VCaP (cell line): Measurements from ENCODE around the gene ADARB2.

Experiments
- H3K27ac ChIP-seq: fragments of 450-650 bp; 2 replicates; pipeline ENCODE4 v1.5.1; 2017
- TF ChIP-seq, protein P1 (sequence below): fragments of 450-650 bp; conservative IDR thresholded peaks from 2 replicates; pipeline ENCODE4 v1.5.1; 2017; ENCODE audit warnings: mild to moderate bottlenecking, moderate library complexity

ADARB2 gene

GRCh38 chr10:1369665-1370064 lies 367.7 kb downstream of the ADARB2 start:
- H3K27ac ChIP-seq, result no peak overlapping the region
- TF ChIP-seq, protein P1, sequence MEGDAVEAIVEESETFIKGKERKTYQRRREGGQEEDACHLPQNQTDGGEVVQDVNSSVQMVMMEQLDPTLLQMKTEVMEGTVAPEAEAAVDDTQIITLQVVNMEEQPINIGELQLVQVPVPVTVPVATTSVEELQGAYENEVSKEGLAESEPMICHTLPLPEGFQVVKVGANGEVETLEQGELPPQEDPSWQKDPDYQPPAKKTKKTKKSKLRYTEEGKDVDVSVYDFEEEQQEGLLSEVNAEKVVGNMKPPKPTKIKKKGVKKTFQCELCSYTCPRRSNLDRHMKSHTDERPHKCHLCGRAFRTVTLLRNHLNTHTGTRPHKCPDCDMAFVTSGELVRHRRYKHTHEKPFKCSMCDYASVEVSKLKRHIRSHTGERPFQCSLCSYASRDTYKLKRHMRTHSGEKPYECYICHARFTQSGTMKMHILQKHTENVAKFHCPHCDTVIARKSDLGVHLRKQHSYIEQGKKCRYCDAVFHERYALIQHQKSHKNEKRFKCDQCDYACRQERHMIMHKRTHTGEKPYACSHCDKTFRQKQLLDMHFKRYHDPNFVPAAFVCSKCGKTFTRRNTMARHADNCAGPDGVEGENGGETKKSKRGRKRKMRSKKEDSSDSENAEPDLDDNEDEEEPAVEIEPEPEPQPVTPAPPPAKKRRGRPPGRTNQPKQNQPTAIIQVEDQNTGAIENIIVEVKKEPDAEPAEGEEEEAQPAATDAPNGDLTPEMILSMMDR, result no peak

- TF ChIP-seq, protein P1, result no peak
- H3K27ac ChIP-seq, result no peak overlapping the region
These were observed 368.1 kb downstream of the ADARB2 start for GRCh38 chr10:1369197-1369596.

DNA sequence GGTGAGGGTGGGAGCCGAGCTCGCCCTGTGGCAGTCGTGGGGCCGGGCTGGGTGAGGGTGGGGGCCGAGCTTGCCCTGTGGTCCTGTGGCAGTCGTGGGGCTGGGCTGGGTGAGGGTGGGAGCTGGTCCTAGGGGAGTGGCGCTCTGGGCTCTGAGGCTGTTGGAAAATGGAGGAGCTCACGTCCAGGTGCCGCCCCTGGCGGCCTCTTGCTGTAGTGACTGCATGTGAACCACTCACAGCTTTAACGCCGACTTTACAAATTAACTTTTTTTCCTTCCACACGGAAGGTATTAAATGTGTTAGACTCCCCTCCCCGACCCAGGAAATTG lies 368.5 kb downstream of the ADARB2 start:
- TF ChIP-seq, protein P1, result no peak
- no peak overlapping the region for H3K27ac ChIP-seq

- TF ChIP-seq, protein P1, result no peak
- H3K27ac ChIP-seq, result no peak overlapping the region
These were observed 369.1 kb downstream of the ADARB2 start for GRCh38 chr10:1367938-1368841.

DNA sequence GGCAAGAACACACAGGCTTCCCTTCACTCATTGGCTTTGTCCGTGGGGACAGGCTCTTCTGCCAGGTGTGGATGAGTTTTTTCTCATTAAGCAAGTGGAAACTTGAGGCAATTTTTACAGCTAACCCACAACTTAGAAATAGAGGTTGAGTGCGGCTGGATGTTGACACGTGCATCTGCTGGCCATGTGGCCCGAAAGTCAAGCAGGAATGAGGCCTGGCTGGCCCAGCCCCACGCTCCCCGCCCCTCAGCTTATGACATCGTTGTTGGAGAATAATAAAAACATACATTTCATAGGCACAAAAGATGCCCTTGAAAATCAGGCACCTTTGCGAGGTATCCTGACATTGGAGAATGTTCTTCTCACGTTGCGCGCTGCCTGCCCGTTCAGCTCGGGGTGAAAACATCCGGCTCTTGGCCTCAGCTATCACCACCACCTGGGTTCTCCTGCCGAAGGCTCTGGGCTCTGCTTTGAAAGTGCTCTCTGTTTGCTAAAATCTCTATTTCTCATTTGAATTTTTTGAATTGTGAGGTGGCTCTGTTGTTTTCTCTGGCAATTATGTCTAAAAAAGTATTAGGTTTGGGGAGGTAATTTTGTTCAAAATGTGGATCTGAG lies 370.4 kb downstream of the ADARB2 start:
- TF ChIP-seq, protein P1, result no peak
- no peak overlapping the region for H3K27ac ChIP-seq

GRCh38 chr10:1366322-1366691 lies 371.0 kb downstream of the ADARB2 start:
- H3K27ac ChIP-seq, result no peak overlapping the region
- TF ChIP-seq, protein P1, result no peak

DNA sequence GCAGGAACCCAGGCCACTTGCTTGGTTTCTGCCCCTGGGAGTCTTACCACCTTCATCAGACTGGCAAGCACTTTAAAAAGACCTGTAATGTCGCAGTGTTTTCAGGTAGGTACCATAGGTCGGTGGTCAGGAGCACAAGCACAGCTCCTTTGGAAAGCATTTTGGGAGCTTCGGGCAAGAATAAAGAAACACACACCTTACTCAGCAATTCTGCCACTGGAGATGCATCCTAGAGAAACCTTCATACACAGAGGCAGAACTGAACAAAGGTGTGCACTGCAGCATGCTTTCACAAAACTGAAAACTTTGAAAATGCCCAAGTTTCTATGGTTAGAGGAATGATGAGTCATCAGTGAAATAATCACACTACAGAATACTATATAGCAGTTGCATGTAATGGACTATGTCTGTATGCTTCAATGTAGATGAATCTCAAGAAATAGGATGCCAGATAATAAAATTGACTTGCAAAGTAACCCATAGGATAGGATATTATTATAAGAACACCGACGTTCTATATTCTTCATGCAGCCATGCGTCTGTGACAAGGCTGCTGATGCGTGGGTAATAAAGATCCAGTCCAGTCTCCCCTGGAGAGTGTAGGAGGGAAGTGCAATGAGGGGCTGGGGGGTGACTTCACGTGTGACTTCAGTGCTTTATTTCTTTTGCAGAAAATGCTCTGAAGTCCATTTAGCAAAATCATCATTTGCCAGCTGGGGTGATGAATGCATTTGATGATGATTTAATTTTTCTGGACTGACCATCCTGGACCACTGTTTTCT lies 371.6 kb downstream of the ADARB2 start:
- H3K27ac ChIP-seq, result no peak overlapping the region
- TF ChIP-seq, protein P1, result no peak
